ENCODE results near the gene EVC2. TPM values are rescaled to one million over a fixed set of nuclear protein-coding genes. Genes with fewer than 3 reads are reported as not detected.

EVC2 gene
- polyA plus RNA-seq, 1 donor from 2014 or later = 0.27 TPM

DNA sequence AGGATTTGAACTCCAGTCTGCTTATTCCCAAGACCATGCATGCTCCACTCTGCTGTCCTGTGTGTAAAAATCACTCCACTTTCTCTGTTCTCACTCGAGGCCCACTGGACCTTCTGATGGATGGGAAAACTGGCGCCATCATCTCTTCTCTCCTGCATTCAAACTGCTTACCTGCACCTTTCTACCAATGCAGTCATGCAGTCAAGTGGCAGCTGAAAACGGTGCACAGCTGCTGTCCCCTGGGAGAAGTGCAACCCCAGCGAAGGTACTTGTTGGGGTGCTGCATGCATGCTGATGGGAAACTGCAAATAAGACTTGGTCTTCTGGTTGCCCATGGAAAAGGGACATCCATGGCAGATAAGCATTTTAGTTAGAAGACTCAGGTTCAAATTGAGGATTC, 147.1 kb downstream of the EVC2 start:
- no peaks in the 10 kb centered on the region for H3K79me2 ChIP-seq (replicated peaks; ENCODE audit: insufficient read depth, low read length)
- H2AFZ ChIP-seq (ENCODE audit: low read depth, low read length) = no peak overlapping the region
- H3K9me2 ChIP-seq (ENCODE audit: insufficient read depth, low read length) = no peaks in the 10 kb centered on the region
- TF ChIP-seq EP300 (conservative IDR thresholded peaks at IDR 0.05; ENCODE audit: poor library complexity, severe bottlenecking) = no peak
- TF ChIP-seq MXI1 (conservative IDR thresholded peaks at IDR 0.05; ENCODE audit: poor library complexity, severe bottlenecking) = no peak
- TF ChIP-seq RAD21 (conservative IDR thresholded peaks at IDR 0.05) = no peak
- TF ChIP-seq EZH2 (IDR thresholded peaks at IDR 0.05; ENCODE audit: borderline replicate concordance, insufficient read depth, low read length, poor library complexity, severe bottlenecking) = no peak
- TF ChIP-seq, protein P1, sequence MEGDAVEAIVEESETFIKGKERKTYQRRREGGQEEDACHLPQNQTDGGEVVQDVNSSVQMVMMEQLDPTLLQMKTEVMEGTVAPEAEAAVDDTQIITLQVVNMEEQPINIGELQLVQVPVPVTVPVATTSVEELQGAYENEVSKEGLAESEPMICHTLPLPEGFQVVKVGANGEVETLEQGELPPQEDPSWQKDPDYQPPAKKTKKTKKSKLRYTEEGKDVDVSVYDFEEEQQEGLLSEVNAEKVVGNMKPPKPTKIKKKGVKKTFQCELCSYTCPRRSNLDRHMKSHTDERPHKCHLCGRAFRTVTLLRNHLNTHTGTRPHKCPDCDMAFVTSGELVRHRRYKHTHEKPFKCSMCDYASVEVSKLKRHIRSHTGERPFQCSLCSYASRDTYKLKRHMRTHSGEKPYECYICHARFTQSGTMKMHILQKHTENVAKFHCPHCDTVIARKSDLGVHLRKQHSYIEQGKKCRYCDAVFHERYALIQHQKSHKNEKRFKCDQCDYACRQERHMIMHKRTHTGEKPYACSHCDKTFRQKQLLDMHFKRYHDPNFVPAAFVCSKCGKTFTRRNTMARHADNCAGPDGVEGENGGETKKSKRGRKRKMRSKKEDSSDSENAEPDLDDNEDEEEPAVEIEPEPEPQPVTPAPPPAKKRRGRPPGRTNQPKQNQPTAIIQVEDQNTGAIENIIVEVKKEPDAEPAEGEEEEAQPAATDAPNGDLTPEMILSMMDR (IDR thresholded peaks at IDR 0.05; ENCODE audit: poor library complexity, severe bottlenecking) = no peak
- TF ChIP-seq TAF1 (IDR thresholded peaks at IDR 0.05; ENCODE audit: low read depth) = no peak
- TF ChIP-seq, protein P2, sequence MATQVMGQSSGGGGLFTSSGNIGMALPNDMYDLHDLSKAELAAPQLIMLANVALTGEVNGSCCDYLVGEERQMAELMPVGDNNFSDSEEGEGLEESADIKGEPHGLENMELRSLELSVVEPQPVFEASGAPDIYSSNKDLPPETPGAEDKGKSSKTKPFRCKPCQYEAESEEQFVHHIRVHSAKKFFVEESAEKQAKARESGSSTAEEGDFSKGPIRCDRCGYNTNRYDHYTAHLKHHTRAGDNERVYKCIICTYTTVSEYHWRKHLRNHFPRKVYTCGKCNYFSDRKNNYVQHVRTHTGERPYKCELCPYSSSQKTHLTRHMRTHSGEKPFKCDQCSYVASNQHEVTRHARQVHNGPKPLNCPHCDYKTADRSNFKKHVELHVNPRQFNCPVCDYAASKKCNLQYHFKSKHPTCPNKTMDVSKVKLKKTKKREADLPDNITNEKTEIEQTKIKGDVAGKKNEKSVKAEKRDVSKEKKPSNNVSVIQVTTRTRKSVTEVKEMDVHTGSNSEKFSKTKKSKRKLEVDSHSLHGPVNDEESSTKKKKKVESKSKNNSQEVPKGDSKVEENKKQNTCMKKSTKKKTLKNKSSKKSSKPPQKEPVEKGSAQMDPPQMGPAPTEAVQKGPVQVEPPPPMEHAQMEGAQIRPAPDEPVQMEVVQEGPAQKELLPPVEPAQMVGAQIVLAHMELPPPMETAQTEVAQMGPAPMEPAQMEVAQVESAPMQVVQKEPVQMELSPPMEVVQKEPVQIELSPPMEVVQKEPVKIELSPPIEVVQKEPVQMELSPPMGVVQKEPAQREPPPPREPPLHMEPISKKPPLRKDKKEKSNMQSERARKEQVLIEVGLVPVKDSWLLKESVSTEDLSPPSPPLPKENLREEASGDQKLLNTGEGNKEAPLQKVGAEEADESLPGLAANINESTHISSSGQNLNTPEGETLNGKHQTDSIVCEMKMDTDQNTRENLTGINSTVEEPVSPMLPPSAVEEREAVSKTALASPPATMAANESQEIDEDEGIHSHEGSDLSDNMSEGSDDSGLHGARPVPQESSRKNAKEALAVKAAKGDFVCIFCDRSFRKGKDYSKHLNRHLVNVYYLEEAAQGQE (IDR thresholded peaks at IDR 0.05; ENCODE audit: borderline replicate concordance) = no peak
- no peak for TF ChIP-seq POLR2AphosphoS5 (IDR thresholded peaks at IDR 0.05)
- no peak for TF ChIP-seq SMC3 (conservative IDR thresholded peaks at IDR 0.05; ENCODE audit: poor library complexity)
- no peaks in the 10 kb centered on the region for H3F3A ChIP-seq (ENCODE audit: insufficient read depth, low read length, poor library complexity, severe bottlenecking)
- no peaks in the 10 kb centered on the region for H3K36me3 ChIP-seq (ENCODE audit: insufficient read depth, low read length)
- no peaks in the 10 kb centered on the region for H3K27me3 ChIP-seq (ENCODE audit: insufficient read depth, low read depth, low read length)
- H3K9ac ChIP-seq (ENCODE audit: low read length) = no peak overlapping the region
- H3K4me3 ChIP-seq (ENCODE audit: low read length) = no peak overlapping the region
- H3K4me2 ChIP-seq (ENCODE audit: low read length) = no peak overlapping the region
- H3K27ac ChIP-seq (ENCODE audit: low read length) = no peak overlapping the region
- H4K20me1 ChIP-seq (ENCODE audit: insufficient read depth) = no peaks in the 10 kb centered on the region
- no peaks in the 10 kb centered on the region for H3K9me3 ChIP-seq (ENCODE audit: low read length)

DNA sequence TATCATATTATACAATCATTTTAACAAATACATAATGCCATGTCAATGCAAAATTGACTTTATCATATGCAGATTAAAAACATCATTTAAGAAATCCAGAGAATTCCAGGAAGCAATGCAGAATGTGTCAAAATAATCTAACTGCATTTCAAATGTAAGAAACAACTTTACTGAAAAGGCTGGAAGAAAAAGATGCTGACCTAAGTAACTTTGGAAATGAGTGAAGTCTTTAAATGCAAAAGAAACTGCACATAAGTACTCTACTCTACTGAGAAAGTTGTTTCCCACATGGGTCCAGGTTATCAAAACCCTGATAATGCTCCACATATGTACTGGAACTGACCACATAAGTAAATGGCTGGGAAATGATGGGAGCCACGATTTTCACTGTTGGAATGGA, 149.9 kb downstream of the EVC2 start:
- H3K36me3 ChIP-seq (ENCODE audit: insufficient read depth, low read length) = no peaks in the 10 kb centered on the region
- H4K20me1 ChIP-seq (ENCODE audit: insufficient read depth) = no peaks in the 10 kb centered on the region
- H2AFZ ChIP-seq (ENCODE audit: low read depth, low read length) = no peak overlapping the region
- TF ChIP-seq POLR2AphosphoS5 (IDR thresholded peaks at IDR 0.05) = no peak
- no peak for TF ChIP-seq EZH2 (IDR thresholded peaks at IDR 0.05; ENCODE audit: borderline replicate concordance, insufficient read depth, low read length, poor library complexity, severe bottlenecking)
- no peak for TF ChIP-seq MXI1 (conservative IDR thresholded peaks at IDR 0.05; ENCODE audit: poor library complexity, severe bottlenecking)
- TF ChIP-seq RAD21 (conservative IDR thresholded peaks at IDR 0.05) = no peak
- no peak for TF ChIP-seq TAF1 (IDR thresholded peaks at IDR 0.05; ENCODE audit: low read depth)
- TF ChIP-seq, protein P1 (IDR thresholded peaks at IDR 0.05; ENCODE audit: poor library complexity, severe bottlenecking) = no peak
- TF ChIP-seq, protein P2 (IDR thresholded peaks at IDR 0.05; ENCODE audit: borderline replicate concordance) = no peak
- no peak for TF ChIP-seq SMC3 (conservative IDR thresholded peaks at IDR 0.05; ENCODE audit: poor library complexity)
- no peak for TF ChIP-seq EP300 (conservative IDR thresholded peaks at IDR 0.05; ENCODE audit: poor library complexity, severe bottlenecking)
- H3K4me3 ChIP-seq (ENCODE audit: low read length) = no peak overlapping the region
- H3K9me2 ChIP-seq (ENCODE audit: insufficient read depth, low read length) = no peaks in the 10 kb centered on the region
- H3K4me2 ChIP-seq (ENCODE audit: low read length) = no peak overlapping the region
- no peak overlapping the region for H3K9ac ChIP-seq (ENCODE audit: low read length)
- no peaks in the 10 kb centered on the region for H3F3A ChIP-seq (ENCODE audit: insufficient read depth, low read length, poor library complexity, severe bottlenecking)
- no peaks in the 10 kb centered on the region for H3K9me3 ChIP-seq (ENCODE audit: low read length)
- H3K27ac ChIP-seq (ENCODE audit: low read length) = no peak overlapping the region
- H3K27me3 ChIP-seq (ENCODE audit: insufficient read depth, low read depth, low read length) = no peaks in the 10 kb centered on the region
- H3K79me2 ChIP-seq (replicated peaks; ENCODE audit: insufficient read depth, low read length) = no peaks in the 10 kb centered on the region
